CD4-positive, alpha-beta T cell treated with Interleukin-2 at 100 ng/mL for 4 hours (primary cell): ENCODE results near the gene MOCS1.

ENCODE experiments used
- DNase-seq: peaks from one replicate; pipeline ENCODE4 v3.0.0-alpha.2; 2020; ENCODE audit warnings: low spot score

Gene MOCS1

GRCh38 chr6:39902786-39903465 is 31.3 kb downstream of the MOCS1 start:
- no peak for DNase-seq

GRCh38 chr6:39902136-39902535 is 32.1 kb downstream of the MOCS1 start:
- no peak for DNase-seq

- DNase-seq = no peak
Measured at GRCh38 chr6:39901670-39902069, 32.6 kb downstream of the MOCS1 start.

GRCh38 chr6:39901116-39901655 is 33.1 kb downstream of the MOCS1 start:
- DNase-seq = no peak

GRCh38 chr6:39899554-39900295 is 34.5 kb downstream of the MOCS1 start:
- no peak for DNase-seq

- DNase-seq = no peak
Measured at GRCh38 chr6:39898625-39899024, 35.6 kb downstream of the MOCS1 start.

- DNase-seq = no peak
Measured at GRCh38 chr6:39897698-39898097, 36.6 kb downstream of the MOCS1 start.

GRCh38 chr6:39896701-39897100 is 37.6 kb downstream of the MOCS1 start:
- DNase-seq = no peak

GRCh38 chr6:39893286-39893685 is 41.0 kb downstream of the MOCS1 start:
- DNase-seq = no peak

GRCh38 chr6:39892490-39893129 is 41.7 kb downstream of the MOCS1 start:
- no peak for DNase-seq

- DNase-seq = no peak
Measured at GRCh38 chr6:39891976-39892375, 42.3 kb downstream of the MOCS1 start.

GRCh38 chr6:39891353-39891752 is 42.9 kb downstream of the MOCS1 start:
- DNase-seq = no peak

- DNase-seq = no peak
Measured at GRCh38 chr6:39889229-39889628, 45.0 kb downstream of the MOCS1 start.

GRCh38 chr6:39887692-39888450 is 46.4 kb downstream of the MOCS1 start:
- no peak for DNase-seq

GRCh38 chr6:39886871-39887270 is 47.4 kb downstream of the MOCS1 start:
- DNase-seq = no peak

GRCh38 chr6:39885691-39886090 is 48.6 kb downstream of the MOCS1 start:
- no peak for DNase-seq

GRCh38 chr6:39884696-39885095 is 49.6 kb downstream of the MOCS1 start:
- no peak for DNase-seq

- no peak for DNase-seq
Measured at GRCh38 chr6:39882531-39882899, 51.7 kb downstream of the MOCS1 start.

- no peak for DNase-seq
Measured at GRCh38 chr6:39881851-39882530, 52.3 kb downstream of the MOCS1 start.

GRCh38 chr6:39880594-39880993 is 53.7 kb downstream of the MOCS1 start:
- no peak for DNase-seq

GRCh38 chr6:39879535-39879934 is 54.7 kb downstream of the MOCS1 start:
- no peak for DNase-seq

GRCh38 chr6:39876826-39877225 is 57.4 kb downstream of the MOCS1 start:
- DNase-seq = no peak
